HG02678 (cell line): ENCODE results near the gene SRGAP3.

Experiments used
- ATAC-seq: cut with Tn5 transposase; IDR thresholded peaks from one replicate; pipeline ENCODE4 v1.9.1; 2021; ENCODE audit warnings: mild to moderate bottlenecking, moderate library complexity; ENCODE audit not compliant: unreplicated experiment

The SRGAP3 gene

GRCh38 chr3:8996216-8996615, 253.2 kb downstream of the SRGAP3 start:
- ATAC-seq = no peak

- ATAC-seq = no peak
Observed at GRCh38 chr3:8994226-8994625, 255.2 kb downstream of the SRGAP3 start.

GRCh38 chr3:8993331-8993730, 256.1 kb downstream of the SRGAP3 start:
- no peak for ATAC-seq

- ATAC-seq = no peak
Observed at GRCh38 chr3:8992854-8993253, 256.6 kb downstream of the SRGAP3 start.

GRCh38 chr3:8992199-8992598, 257.2 kb downstream of the SRGAP3 start:
- no peak for ATAC-seq

GRCh38 chr3:8990266-8991215, 258.9 kb downstream of the SRGAP3 start:
- ATAC-seq = no peak

- no peak for ATAC-seq
Observed at GRCh38 chr3:8988791-8989558, 260.5 kb downstream of the SRGAP3 start.

- no peak for ATAC-seq
Observed at GRCh38 chr3:8988384-8988655, 261.1 kb downstream of the SRGAP3 start.

GRCh38 chr3:8987645-8988383, 261.6 kb downstream of the SRGAP3 start:
- ATAC-seq = peak; percentile 83

GRCh38 chr3:8987226-8987625, 262.2 kb downstream of the SRGAP3 start:
- no peak for ATAC-seq

- no peak for ATAC-seq
Observed at GRCh38 chr3:8986741-8987140, 262.7 kb downstream of the SRGAP3 start.

GRCh38 chr3:8985876-8986275, 263.6 kb downstream of the SRGAP3 start:
- no peak for ATAC-seq

- ATAC-seq = no peak
Observed at GRCh38 chr3:8985411-8985831, 264.0 kb downstream of the SRGAP3 start.

GRCh38 chr3:8984526-8984925, 264.9 kb downstream of the SRGAP3 start:
- ATAC-seq = no peak

GRCh38 chr3:8984081-8984480, 265.4 kb downstream of the SRGAP3 start:
- no peak for ATAC-seq

GRCh38 chr3:8983591-8983990, 265.9 kb downstream of the SRGAP3 start:
- no peak for ATAC-seq

- no peak for ATAC-seq
Observed at GRCh38 chr3:8983026-8983425, 266.4 kb downstream of the SRGAP3 start.

GRCh38 chr3:8982509-8982908, 266.9 kb downstream of the SRGAP3 start:
- no peak for ATAC-seq

GRCh38 chr3:8981700-8982099, 267.7 kb downstream of the SRGAP3 start:
- ATAC-seq = no peak

- no peak for ATAC-seq
Observed at GRCh38 chr3:8981296-8981695, 268.1 kb downstream of the SRGAP3 start.

- ATAC-seq = no peak
Observed at GRCh38 chr3:8980756-8981257, 268.6 kb downstream of the SRGAP3 start.
